ENCODE results near the gene SHISA6. TPM values are rescaled to one million over a fixed set of nuclear protein-coding genes. Genes with fewer than 3 reads are reported as not detected.
A peak's percentile ranks its signal among the peaks of the same experiment; 100 is the strongest.

SHISA6 gene
- polyA plus RNA-seq, 1 donor (not counting 4 experiments of a cell fraction or from before 2014, with no cell fraction given), result 2.2 TPM

DNA sequence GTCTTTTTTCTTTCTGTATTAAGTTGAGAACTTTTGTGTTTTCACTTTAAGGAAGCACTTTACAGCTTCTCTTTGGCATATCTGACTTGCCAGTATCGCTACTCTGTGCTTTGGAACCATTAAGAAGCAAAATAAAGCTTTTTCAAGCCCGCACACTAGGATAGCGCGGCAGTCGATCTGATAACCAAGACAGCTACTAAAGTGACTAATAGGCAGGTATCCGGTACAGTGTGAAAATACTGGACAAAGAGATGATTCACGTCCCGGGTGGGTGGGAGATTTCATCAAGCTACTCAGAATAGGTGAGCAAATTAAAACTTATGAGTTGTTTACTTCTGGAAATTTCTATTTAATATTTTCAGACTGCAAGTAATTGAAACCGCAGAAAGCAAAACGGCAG is 53.8 kb downstream of the SHISA6 start:
- Histone ChIP-seq H3K4me2 (ENCODE audit: control insufficient read depth, extremely low read depth, insufficient read depth, low read depth, low read length) (no peak overlapping the region), H3K9me1 (ENCODE audit: control insufficient read depth, extremely low read depth, insufficient read depth, low read length) (no peaks in the 10 kb centered on the region), H3K4me3 (ENCODE audit: control insufficient read depth in 2 of 3, extremely low read depth in 1 of 3, insufficient read depth in 2 of 3, low read depth in 1 of 3, low read length in 3 of 3) (no peak overlapping the region), H2AFZ (ENCODE audit: control insufficient read depth, low read length) (no peak overlapping the region), H3K9me3 (ENCODE audit: control insufficient read depth, low read depth, low read length) (no peaks in the 10 kb centered on the region), H3K9ac (ENCODE audit: control insufficient read depth, extremely low read depth, insufficient read depth, low read length) (no peak overlapping the region), H3K79me2 (ENCODE audit: control insufficient read depth, insufficient read depth, low read length) (no peaks in the 10 kb centered on the region), H3K27me3 (ENCODE audit: control insufficient read depth, extremely low read depth, insufficient read depth, low read length) (no peaks in the 10 kb centered on the region), H3K27ac (ENCODE audit: control insufficient read depth, insufficient read depth, low read length) (no peak overlapping the region), H4K20me1 (ENCODE audit: control insufficient read depth, extremely low read depth, insufficient read depth, low read length) (no peaks in the 10 kb centered on the region), H3K4me1 (ENCODE audit: control insufficient read depth, extremely low read depth, insufficient read depth, low read length) (no peaks in the 10 kb centered on the region), H3K36me3 (ENCODE audit: control insufficient read depth in 2 of 2, extremely low read depth in 1 of 2, insufficient read depth in 2 of 2, low read length in 2 of 2) (no peaks in the 10 kb centered on the region)
- no peak for DNase-seq (ENCODE audit: low read depth, low spot score)
- no peak for FAIRE-seq
- TF ChIP-seq, protein P1, sequence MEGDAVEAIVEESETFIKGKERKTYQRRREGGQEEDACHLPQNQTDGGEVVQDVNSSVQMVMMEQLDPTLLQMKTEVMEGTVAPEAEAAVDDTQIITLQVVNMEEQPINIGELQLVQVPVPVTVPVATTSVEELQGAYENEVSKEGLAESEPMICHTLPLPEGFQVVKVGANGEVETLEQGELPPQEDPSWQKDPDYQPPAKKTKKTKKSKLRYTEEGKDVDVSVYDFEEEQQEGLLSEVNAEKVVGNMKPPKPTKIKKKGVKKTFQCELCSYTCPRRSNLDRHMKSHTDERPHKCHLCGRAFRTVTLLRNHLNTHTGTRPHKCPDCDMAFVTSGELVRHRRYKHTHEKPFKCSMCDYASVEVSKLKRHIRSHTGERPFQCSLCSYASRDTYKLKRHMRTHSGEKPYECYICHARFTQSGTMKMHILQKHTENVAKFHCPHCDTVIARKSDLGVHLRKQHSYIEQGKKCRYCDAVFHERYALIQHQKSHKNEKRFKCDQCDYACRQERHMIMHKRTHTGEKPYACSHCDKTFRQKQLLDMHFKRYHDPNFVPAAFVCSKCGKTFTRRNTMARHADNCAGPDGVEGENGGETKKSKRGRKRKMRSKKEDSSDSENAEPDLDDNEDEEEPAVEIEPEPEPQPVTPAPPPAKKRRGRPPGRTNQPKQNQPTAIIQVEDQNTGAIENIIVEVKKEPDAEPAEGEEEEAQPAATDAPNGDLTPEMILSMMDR (optimal IDR thresholded peaks at IDR 0.05 in 1 of 3, IDR thresholded peaks at IDR 0.05 in 1 of 3, conservative IDR thresholded peaks at IDR 0.05 in 1 of 3; ENCODE audit: extremely low read depth in 1 of 3, insufficient read depth in 2 of 3, low read length in 3 of 3), result no peak
- TF ChIP-seq EZH2 (IDR thresholded peaks at IDR 0.05; ENCODE audit: low read length), result no peak
- dilution Hi-C loops (cut with MboI; ENCODE audit: extremely low pct_ligation_motif_present, low sequenced_read_pairs), result no loop called here

DNA sequence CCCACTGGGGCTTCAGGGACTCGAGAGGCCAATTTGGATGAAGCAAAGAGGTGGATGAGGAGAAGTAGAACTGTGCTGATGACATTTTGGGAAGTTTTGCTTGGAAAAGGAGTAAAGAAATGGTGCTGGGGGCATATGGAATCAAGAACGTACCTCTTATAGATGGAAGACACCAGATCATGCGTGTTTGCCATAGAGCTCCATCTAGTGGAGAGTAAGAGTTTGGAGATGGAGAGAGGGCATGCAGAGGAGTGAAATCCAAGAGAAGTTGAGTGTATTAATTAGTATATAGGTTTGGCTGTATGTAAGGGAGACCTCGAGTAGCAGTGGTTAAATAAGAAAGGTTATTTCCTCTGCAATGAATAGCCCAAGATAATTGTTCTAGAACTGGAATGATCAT is 56.0 kb downstream of the SHISA6 start:
- DNase-seq (ENCODE audit: low read depth, low spot score), result no peak
- dilution Hi-C loops (cut with MboI; ENCODE audit: extremely low pct_ligation_motif_present, low sequenced_read_pairs), result no loop called here
- no peak overlapping the region for H2AFZ ChIP-seq (ENCODE audit: control insufficient read depth, low read length)
- H4K20me1 ChIP-seq (ENCODE audit: control insufficient read depth, extremely low read depth, insufficient read depth, low read length), result no peaks in the 10 kb centered on the region
- H3K27ac ChIP-seq (ENCODE audit: control insufficient read depth, insufficient read depth, low read length), result no peak overlapping the region
- no peaks in the 10 kb centered on the region for H3K36me3 ChIP-seq (ENCODE audit: control insufficient read depth in 2 of 2, extremely low read depth in 1 of 2, insufficient read depth in 2 of 2, low read length in 2 of 2)
- H3K9me3 ChIP-seq (ENCODE audit: control insufficient read depth, low read depth, low read length), result no peaks in the 10 kb centered on the region
- no peaks in the 10 kb centered on the region for H3K27me3 ChIP-seq (ENCODE audit: control insufficient read depth, extremely low read depth, insufficient read depth, low read length)
- H3K4me2 ChIP-seq (ENCODE audit: control insufficient read depth, extremely low read depth, insufficient read depth, low read depth, low read length), result no peak overlapping the region
- H3K4me3 ChIP-seq (ENCODE audit: control insufficient read depth in 2 of 3, extremely low read depth in 1 of 3, insufficient read depth in 2 of 3, low read depth in 1 of 3, low read length in 3 of 3), result no peak overlapping the region
- no peak overlapping the region for H3K9ac ChIP-seq (ENCODE audit: control insufficient read depth, extremely low read depth, insufficient read depth, low read length)
- no peak for FAIRE-seq
- H3K9me1 ChIP-seq (ENCODE audit: control insufficient read depth, extremely low read depth, insufficient read depth, low read length), result no peaks in the 10 kb centered on the region
- no peaks in the 10 kb centered on the region for H3K79me2 ChIP-seq (ENCODE audit: control insufficient read depth, insufficient read depth, low read length)
- H3K4me1 ChIP-seq (ENCODE audit: control insufficient read depth, extremely low read depth, insufficient read depth, low read length), result no peaks in the 10 kb centered on the region
- no peak for TF ChIP-seq EZH2 (IDR thresholded peaks at IDR 0.05; ENCODE audit: low read length)
- TF ChIP-seq, protein P1 (optimal IDR thresholded peaks at IDR 0.05 in 1 of 3, IDR thresholded peaks at IDR 0.05 in 1 of 3, conservative IDR thresholded peaks at IDR 0.05 in 1 of 3; ENCODE audit: extremely low read depth in 1 of 3, insufficient read depth in 2 of 3, low read length in 3 of 3), result peak; percentile 41 to 51 (median 49)
